ENCODE results near the gene DOCK10.
"Not testable (repeated sequence)": the region's sequence is repeated elsewhere in the genome, so short reads cannot be mapped to it uniquely, and the experiment has no call there.

DOCK10 gene

GRCh38 chr2:225064928-225065327, 22.7 kb upstream of the DOCK10 start:
- H3K4me3 Mint-ChIP-seq = no peak overlapping the region
- H3K9me3 Mint-ChIP-seq = peaks cover 26% of the 10 kb centered on the region
- DNase-seq (no peak), ATAC-seq (peak; percentile 57)
- H3K27ac Mint-ChIP-seq = peak overlapping the region; percentile 55
- H3K36me3 Mint-ChIP-seq (ENCODE audit: low read depth) = peaks cover 9% of the 10 kb centered on the region
- peaks cover 35% of the 10 kb centered on the region for H3K4me1 Mint-ChIP-seq
- no peaks in the 10 kb centered on the region for H3K27me3 Mint-ChIP-seq

- no peaks in the 10 kb centered on the region for H3K27me3 Mint-ChIP-seq
- no peak overlapping the region for H3K4me3 Mint-ChIP-seq
- ATAC-seq (peak; percentile 59), DNase-seq (no peak)
- H3K27ac Mint-ChIP-seq = peak overlapping the region; percentile 55
- H3K9me3 Mint-ChIP-seq = peaks cover 26% of the 10 kb centered on the region
- H3K36me3 Mint-ChIP-seq (ENCODE audit: low read depth) = peaks cover 9% of the 10 kb centered on the region
- peaks cover 35% of the 10 kb centered on the region for H3K4me1 Mint-ChIP-seq
These were observed 22.1 kb upstream of the DOCK10 start for GRCh38 chr2:225064362-225064761.

- Mint-ChIP-seq H3K27ac (no peak overlapping the region), H3K27me3 (no peaks in the 10 kb centered on the region), H3K36me3 (ENCODE audit: low read depth) (no peaks in the 10 kb centered on the region), H3K9me3 (peaks cover 5% of the 10 kb centered on the region), H3K4me3 (no peak overlapping the region), H3K4me1 (peaks cover 57% of the 10 kb centered on the region)
- peak; percentile 80 for ATAC-seq
- no peak for DNase-seq
These were observed 14.2 kb upstream of the DOCK10 start for GRCh38 chr2:225056330-225057073.

GRCh38 chr2:225055714-225056113, 13.4 kb upstream of the DOCK10 start:
- no peak overlapping the region for H3K4me3 Mint-ChIP-seq
- peaks cover 57% of the 10 kb centered on the region for H3K4me1 Mint-ChIP-seq
- H3K36me3 Mint-ChIP-seq (ENCODE audit: low read depth) = no peaks in the 10 kb centered on the region
- ATAC-seq = no peak
- peaks cover 5% of the 10 kb centered on the region for H3K9me3 Mint-ChIP-seq
- no peaks in the 10 kb centered on the region for H3K27me3 Mint-ChIP-seq
- no peak for DNase-seq
- H3K27ac Mint-ChIP-seq = no peak overlapping the region

GRCh38 chr2:225052703-225053102, 10.4 kb upstream of the DOCK10 start:
- Mint-ChIP-seq H3K4me1 (peaks cover 49% of the 10 kb centered on the region), H3K4me3 (no peak overlapping the region), H3K36me3 (ENCODE audit: low read depth) (no peaks in the 10 kb centered on the region), H3K9me3 (no peaks in the 10 kb centered on the region), H3K27me3 (no peaks in the 10 kb centered on the region), H3K27ac (no peak overlapping the region)
- peak; percentile 40 for ATAC-seq
- DNase-seq = no peak

- DNase-seq; H3K9me3 Mint-ChIP-seq; H3K4me3 Mint-ChIP-seq; ATAC-seq; H3K36me3 Mint-ChIP-seq (ENCODE audit: low read depth); H3K27me3 Mint-ChIP-seq; H3K27ac Mint-ChIP-seq: not testable (repeated sequence)
- H3K4me1 Mint-ChIP-seq = peaks cover 14% of the 10 kb centered on the region
These were observed 5.2 kb upstream of the DOCK10 start for GRCh38 chr2:225047502-225047901.

GRCh38 chr2:225042800-225043167, 516 bp upstream of the DOCK10 start:
- ATAC-seq (no peak), DNase-seq (no peak)
- no peaks in the 10 kb centered on the region for H3K9me3 Mint-ChIP-seq
- H3K27me3 Mint-ChIP-seq = peaks cover 8% of the 10 kb centered on the region
- peaks cover 45% of the 10 kb centered on the region for H3K4me1 Mint-ChIP-seq
- H3K27ac Mint-ChIP-seq = peak overlapping the region; percentile 65
- peak overlapping the region; percentile 73 for H3K4me3 Mint-ChIP-seq
- H3K36me3 Mint-ChIP-seq (ENCODE audit: low read depth) = peaks cover 13% of the 10 kb centered on the region

- peaks cover 8% of the 10 kb centered on the region for H3K27me3 Mint-ChIP-seq
- peak; percentile 81 for ATAC-seq
- H3K36me3 Mint-ChIP-seq (ENCODE audit: low read depth) = peaks cover 19% of the 10 kb centered on the region
- no peaks in the 10 kb centered on the region for H3K9me3 Mint-ChIP-seq
- DNase-seq = peak; percentile 78
- H3K27ac Mint-ChIP-seq = peak overlapping the region; percentile 98
- H3K4me1 Mint-ChIP-seq = peaks cover 59% of the 10 kb centered on the region
- peak overlapping the region; percentile 97 for H3K4me3 Mint-ChIP-seq
These were observed 939 bp downstream of the DOCK10 start for GRCh38 chr2:225041207-225041850.

- DNase-seq = peak; percentile 62
These were observed 1.4 kb downstream of the DOCK10 start for GRCh38 chr2:225040856-225041206.

GRCh38 chr2:225040142-225040541, 2.1 kb downstream of the DOCK10 start:
- Mint-ChIP-seq H3K36me3 (ENCODE audit: low read depth) (peaks cover 27% of the 10 kb centered on the region), H3K4me1 (peaks cover 70% of the 10 kb centered on the region), H3K27me3 (peaks cover 8% of the 10 kb centered on the region), H3K9me3 (no peaks in the 10 kb centered on the region), H3K4me3 (peak overlapping the region; percentile 97), H3K27ac (peak overlapping the region; percentile 98)
- ATAC-seq (peak; percentile 7), DNase-seq (no peak)

More at GRCh38 chr2:225040856-225041206, 1.4 kb downstream of the DOCK10 start:
- peaks cover 64% of the 10 kb centered on the region for H3K4me1 Mint-ChIP-seq
- H3K27me3 Mint-ChIP-seq = peaks cover 8% of the 10 kb centered on the region
- H3K27ac Mint-ChIP-seq = peak overlapping the region; percentile 98
- ATAC-seq = peak; percentile 37
- peak overlapping the region; percentile 97 for H3K4me3 Mint-ChIP-seq
- peaks cover 22% of the 10 kb centered on the region for H3K36me3 Mint-ChIP-seq (ENCODE audit: low read depth)
- no peaks in the 10 kb centered on the region for H3K9me3 Mint-ChIP-seq

- Mint-ChIP-seq H3K4me1 (peaks cover 85% of the 10 kb centered on the region), H3K36me3 (ENCODE audit: low read depth) (peaks cover 44% of the 10 kb centered on the region), H3K27ac (peak overlapping the region; percentile 98), H3K27me3 (peaks cover 5% of the 10 kb centered on the region), H3K4me3 (peak overlapping the region; percentile 97), H3K9me3 (no peaks in the 10 kb centered on the region)
- ATAC-seq (no peak), DNase-seq (no peak)
These were observed 4.1 kb downstream of the DOCK10 start for GRCh38 chr2:225038231-225038523.

GRCh38 chr2:225037415-225038230, 4.6 kb downstream of the DOCK10 start:
- Mint-ChIP-seq H3K27me3 (no peaks in the 10 kb centered on the region), H3K9me3 (no peaks in the 10 kb centered on the region), H3K4me1 (peaks cover 85% of the 10 kb centered on the region), H3K27ac (peak overlapping the region; percentile 98), H3K36me3 (ENCODE audit: low read depth) (peaks cover 44% of the 10 kb centered on the region), H3K4me3 (peak overlapping the region; percentile 97)
- DNase-seq (no peak), ATAC-seq (no peak)

GRCh38 chr2:225036431-225036830, 5.8 kb downstream of the DOCK10 start:
- DNase-seq = no peak
- H3K4me3 Mint-ChIP-seq = no peak overlapping the region
- peaks cover 97% of the 10 kb centered on the region for H3K4me1 Mint-ChIP-seq
- H3K36me3 Mint-ChIP-seq (ENCODE audit: low read depth) = peaks cover 47% of the 10 kb centered on the region
- ATAC-seq = no peak
- no peaks in the 10 kb centered on the region for H3K27me3 Mint-ChIP-seq
- no peaks in the 10 kb centered on the region for H3K9me3 Mint-ChIP-seq
- H3K27ac Mint-ChIP-seq = peak overlapping the region; percentile 52

- ATAC-seq = no peak
- Mint-ChIP-seq H3K36me3 (ENCODE audit: low read depth) (peaks cover 43% of the 10 kb centered on the region), H3K27ac (peak overlapping the region; percentile 26), H3K4me1 (peaks cover 89% of the 10 kb centered on the region), H3K9me3 (no peaks in the 10 kb centered on the region), H3K27me3 (no peaks in the 10 kb centered on the region), H3K4me3 (no peak overlapping the region)
- no peak for DNase-seq
These were observed 8.6 kb downstream of the DOCK10 start for GRCh38 chr2:225033440-225034318.
